ENCODE results near the gene UQCC2. TPM values are rescaled to one million over a fixed set of nuclear protein-coding genes. Genes with fewer than 3 reads are reported as not detected.

UQCC2 gene
- 77.7 and 79.6 TPM in 2 replicates for total RNA-seq

DNA sequence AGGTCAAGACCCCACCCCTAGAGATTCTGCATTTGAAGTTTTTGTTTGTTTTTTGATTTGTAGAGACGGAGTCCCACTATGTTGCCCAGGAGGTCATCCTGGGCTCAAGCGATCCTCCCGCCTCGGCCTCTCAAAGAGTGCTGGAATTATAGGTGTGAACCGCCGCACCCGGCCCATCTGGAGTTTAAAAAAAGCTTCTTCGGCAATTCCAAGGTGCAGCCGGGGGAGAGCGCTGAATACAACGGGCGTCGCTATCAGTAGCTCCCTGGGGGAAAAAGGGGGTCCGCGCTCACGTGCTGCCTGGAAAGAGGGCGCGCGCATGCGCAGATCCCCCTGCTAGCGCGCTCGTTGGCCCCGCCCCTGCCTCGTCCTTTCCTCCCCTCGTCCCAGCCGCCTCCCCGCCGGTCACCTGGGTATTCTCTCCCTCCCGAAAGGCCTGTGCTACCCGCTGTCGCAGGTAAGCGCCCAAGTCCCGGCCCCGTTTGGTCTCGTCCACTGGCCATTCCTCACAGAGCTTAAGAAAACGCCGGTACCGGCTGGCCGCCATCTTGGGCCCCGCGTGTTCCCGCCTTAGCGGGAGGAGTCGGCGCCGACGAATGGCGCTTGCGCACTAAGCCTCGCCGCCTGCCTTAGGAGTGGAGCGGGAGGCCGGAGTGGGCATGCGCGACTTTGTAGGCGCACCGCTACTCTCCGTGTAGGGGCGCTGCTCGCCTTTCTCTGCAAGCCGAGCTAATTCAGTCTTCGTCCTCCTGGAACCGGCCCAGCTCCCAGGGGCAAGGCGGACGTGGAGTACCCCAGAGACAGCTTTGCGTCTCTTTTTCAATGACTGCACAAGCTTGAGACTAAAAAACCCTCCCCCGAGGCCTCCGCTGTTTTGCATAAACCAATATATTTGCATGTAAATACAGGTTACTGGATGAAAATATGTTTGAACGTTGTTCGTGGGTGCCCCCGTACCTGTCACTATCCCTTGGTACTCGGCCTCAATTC is at the start of gene UQCC2:
Gene UQCC2 (minus strand): TSS at position 561 of the 990 bp plus-strand sequence. CDS start 14 bp downstream, at position 547.
- intact Hi-C loops (cut with micrococcal nuclease): loop anchor here (1.0 to 5.0 kb wide), 11 partner anchors 11 to 440 kb away; partner anchors contain the start of genes CUTA, ITPR3, KIFC1 and LEMD2

DNA sequence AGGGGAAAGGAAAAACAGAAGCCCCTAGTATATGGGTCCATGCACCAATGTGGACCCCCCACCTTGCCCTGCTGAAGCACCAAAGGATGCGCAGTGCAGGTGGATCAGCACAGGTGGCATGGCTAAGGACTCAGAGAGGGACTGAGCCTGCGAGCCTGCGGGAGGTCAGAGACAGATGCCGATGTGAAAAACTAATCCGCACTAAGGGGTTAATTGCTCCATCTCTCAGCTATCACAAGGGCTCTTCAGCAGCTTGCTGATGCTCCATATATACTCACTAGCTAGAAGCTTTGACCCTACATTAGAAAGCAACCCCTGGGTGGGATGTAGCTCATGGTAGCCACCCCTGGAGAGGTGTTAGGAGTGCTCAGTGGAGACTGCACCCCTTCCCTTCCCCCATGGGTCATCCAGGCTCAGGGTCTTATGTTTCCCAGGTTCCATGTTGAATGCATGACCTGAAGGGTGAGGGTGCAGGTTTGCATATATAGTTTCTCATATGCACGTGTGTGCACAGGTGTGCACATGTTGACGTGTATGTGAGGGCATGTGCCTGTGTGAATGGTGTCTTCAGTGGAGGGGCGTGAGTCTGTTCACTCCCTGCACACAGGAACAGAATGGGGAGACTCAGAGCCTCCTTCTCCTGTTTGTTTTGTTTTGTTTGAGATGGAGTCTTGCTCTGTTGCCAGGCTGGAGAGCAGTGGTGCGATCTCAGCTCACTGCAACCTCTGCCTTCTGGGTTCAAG is 48.6 kb upstream of the UQCC2 start:
- intact Hi-C loops (cut with micrococcal nuclease): no loop called here

DNA sequence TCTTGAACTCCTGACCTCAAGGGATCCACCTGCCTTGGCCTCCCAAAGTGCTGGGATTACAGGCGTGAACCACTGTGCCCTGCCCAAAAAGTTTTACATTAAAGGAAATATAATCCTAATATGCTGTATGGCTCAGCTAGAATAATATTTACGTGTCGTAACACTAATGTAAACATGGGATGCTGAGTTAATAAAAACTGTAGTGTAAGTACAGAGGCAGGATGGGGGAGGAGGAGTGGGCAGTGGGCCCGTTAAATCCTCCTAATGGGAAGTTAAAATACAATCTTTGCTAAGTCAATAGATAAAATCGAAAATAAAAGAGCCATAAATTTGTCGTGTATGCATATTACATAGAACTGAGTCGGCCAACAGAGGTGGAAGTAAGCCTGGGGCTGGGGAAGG is 47.3 kb upstream of the UQCC2 start:
- intact Hi-C loops (cut with micrococcal nuclease): no loop called here

DNA sequence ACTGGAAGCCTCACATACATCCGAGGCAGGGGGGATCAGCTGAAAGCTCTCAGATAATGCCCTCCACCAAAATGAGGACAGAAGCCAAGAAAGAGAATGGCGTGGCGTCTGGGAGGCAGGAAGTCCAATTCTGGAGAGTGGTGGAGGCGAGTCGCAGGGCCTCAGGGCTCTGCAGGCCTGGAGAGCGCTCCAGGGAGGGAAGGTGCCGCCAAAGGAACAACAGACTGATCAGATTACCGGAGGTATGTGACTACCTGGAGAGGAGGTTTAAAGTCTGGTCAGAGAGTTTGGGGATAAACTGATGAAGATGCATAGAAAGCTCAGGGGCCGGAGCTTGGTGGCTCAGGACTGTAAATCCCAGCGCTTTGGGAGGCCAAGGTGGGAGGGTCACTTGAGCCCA is 46.4 kb upstream of the UQCC2 start:
- intact Hi-C loops (cut with micrococcal nuclease): no loop called here

DNA sequence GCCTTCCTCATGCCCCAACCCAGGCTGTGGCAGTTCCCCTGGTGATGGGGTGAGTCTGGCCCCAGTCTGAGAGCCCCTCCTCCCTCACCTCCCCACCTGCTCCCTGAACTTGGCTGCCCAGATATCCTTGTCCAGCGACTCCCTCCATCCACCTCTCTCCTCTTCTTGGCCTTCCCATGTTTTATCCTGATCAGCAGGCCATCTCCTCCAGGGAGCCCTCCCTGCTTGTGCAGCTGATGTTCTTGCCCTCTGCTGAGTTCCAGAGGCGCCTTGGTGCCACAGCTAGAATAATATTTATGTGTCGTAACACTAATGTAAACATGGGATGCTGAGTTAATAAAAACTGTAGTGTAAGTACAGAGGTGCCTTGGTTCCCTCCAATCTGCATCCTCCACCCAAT is 45.6 kb upstream of the UQCC2 start:
- intact Hi-C loops (cut with micrococcal nuclease): no loop called here

DNA sequence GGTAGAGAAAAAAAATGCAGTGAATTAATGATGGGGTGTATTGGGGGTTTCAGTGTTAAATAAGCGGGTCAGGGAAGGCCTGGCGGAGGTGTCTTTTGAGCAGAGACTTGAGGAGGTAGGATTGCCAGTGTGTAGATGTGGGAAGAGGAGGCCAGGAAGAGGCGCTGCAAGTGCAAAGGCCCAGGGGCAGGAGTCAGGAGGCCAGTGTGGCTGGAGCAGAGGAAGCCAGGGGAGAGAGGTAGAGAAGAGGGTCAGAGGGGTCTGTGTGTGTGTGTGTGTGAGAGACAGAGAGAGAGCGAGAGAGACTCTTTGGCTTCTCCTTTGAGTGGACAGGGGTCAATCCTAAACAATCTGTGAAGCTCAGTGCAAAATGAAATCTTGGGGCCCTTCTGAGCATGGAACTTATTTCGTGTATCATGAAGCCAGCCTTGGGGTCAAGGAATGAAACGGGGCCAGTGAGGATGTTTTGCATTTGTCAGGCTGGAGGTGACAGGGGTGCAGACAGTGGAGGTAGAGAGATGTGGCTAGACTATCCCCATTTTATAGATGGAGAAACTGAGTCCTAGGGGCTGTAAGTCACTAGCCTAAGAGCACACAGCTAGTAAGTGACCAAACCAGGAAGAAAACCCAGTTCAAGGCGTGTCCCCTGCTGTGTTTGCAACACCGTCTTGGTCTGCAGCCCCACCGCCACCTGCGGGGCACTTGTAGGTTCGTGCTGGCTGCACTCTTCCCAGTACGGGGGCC is 44.9 kb upstream of the UQCC2 start:
- intact Hi-C loops (cut with micrococcal nuclease): no loop called here

DNA sequence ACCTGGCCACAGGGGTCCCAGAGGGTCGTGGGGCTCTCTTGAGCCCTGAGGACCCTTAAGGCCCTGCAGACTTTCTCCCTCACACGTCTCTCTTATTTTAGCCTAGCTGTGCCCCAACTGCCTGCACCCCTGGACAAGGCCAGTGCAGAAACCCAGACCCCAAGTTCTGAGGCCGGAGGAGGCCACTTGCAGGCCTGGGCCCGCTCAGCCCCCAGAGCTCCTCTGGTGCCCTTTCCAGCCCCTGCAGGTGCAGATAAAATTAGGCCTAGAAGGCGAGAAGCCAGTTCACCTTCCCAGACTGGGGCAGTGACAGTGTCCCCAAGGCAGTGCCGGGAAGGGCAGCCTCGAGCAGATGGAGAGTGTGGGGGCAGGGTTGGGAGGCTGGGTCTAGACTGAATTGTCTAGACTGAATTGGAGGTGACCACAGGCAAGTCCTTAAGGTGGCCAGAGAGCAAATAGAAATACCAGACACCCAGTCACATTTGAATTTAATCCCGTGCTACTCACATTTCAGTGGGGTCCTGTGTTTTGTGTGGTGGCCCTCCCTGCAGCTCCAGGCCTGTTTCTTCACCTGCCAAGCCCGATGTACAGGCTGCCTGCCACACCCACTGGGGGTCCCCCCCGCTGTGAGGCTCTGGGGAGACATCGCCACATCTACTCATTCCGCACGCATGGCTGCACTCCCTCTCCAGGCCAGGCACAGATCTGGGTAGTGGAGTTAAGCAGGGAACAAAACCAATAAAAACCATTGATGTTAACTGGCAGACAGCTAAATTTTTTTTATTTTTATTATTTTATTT is 43.8 kb upstream of the UQCC2 start:
- intact Hi-C loops (cut with micrococcal nuclease): no loop called here

DNA sequence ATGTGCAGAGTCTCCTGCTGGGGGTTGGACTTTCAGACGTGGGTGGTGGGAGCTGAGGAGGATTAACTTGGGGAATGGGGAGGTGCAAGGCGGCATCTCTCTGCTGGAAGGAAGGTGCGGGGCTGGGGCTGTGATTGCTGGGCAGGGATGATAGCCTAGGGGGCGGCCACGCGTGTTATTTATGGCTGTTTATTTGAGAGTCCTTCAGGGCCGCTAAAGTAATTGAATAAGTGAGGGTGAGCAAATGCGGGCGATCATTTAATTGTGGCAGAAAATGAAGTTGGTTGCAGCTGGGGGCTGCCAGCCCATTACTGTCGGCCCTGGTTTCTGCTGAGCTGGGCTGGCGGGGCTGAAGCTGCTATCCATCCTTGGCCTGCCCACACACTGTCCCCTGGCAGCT is 42.7 kb upstream of the UQCC2 start:
- intact Hi-C loops (cut with micrococcal nuclease): no loop called here

DNA sequence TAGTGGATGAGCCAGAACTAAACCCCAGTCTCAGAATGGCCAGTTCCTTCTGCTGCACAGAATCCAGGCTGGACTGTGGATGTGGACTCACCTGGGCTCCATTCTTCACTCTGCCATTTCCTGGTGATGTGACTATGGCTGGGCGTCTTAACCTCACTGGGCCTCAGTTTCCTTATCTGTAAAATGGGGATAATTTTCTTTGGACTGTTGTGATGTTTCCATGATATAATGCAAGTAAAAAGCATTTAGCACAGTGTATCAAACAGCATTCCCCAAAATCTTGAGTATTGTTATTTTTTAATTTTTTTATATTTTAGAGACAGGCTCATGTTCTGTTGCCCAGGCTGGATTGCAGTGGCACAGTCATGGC is 41.1 kb upstream of the UQCC2 start:
- intact Hi-C loops (cut with micrococcal nuclease): no loop called here

DNA sequence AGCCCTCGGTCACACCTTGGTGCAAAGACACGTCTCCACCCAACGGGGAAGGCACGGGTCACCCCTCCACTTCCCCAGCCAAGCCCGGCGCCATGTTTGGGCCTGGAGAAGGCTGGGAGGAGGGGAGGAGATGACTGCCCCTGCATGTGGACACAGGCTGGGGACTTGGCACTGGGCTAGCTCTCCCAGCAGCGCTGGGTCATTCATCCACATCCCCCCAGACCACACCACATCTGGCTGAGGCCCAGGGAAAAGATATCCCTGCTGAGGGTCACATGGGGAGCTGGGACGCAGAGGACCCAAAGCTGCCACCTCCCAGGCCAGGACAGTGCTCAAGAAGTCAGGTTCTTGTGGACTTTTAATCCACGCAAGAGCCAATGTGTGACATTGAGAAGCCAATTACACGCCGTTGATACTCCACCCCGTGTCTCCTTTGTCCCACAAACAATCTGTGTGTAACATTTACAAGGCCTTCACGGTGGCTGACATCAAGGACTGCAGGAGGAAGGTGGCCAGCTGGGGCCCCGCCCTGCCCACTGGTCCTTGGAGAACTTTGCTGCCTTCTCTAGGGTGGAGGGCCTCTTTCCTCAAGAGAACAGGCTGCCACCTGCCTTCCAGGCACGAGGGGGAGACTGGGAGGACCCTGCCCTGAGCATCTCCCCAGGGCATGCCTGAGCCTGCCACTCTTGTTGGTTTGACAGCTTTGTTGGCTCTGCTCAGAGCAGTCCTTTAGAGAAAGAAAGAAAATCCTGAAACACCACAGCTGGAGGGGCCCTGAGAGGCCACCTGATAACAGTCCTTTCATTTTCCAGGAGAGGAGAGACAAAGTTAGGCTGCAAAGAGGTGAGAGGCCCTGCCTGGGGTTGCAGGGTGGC is 40.5 kb upstream of the UQCC2 start:
- intact Hi-C loops (cut with micrococcal nuclease): no loop called here

DNA sequence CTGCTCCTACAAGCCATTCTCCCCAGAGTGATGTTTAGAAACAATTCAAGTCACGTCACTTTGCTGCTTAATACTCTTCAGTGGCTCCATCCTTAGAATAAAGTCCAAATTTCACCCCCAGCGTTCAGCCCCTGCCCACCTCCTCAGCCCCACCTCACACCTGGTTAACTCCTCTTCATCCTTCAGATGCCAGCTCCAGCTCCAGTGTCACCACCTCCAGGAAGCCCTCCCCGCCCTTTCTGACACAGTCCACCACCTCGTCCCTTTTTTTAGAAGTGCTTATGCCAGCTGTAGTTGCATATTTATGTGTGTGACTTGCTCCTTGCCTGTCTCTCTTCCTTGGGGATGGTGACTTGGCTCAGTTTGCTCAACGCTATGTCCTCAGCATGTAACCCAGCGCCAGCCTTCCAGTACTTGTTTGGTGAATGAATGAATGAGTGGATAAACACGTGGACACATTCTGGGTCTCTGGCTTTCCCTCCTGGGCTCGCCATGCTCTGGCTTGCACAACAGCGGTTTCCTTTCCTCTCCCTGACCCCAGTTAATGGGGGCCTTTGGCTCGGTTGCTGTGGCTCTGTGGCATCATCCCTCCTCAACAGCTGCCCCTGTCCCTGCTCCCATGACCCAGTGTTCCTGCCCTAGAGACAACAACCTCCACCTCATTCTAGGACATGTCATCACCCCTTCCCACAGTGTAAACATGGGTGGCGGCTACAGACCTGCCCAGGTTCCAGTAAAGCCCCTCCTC is 38.9 kb upstream of the UQCC2 start:
- intact Hi-C loops (cut with micrococcal nuclease): no loop called here

DNA sequence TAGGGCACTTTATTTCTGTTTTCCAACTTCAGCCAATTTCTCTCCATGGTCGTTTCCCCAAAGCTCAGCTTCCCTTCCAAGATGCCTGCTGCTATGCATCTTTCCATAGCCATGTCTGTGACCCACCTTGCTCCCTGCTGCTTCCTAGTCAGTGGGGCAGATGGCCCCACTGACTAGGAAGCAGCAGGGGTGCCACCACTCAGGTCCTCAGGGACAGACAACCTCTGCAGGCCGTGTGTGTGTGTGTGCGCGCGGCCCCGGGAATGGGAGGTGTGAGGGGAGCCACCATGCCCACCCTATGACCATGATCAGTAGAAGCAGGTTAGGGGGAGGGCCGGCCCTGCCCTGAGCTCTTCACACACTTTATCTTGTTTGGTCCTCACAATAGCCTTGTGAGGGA is 37.9 kb upstream of the UQCC2 start:
- intact Hi-C loops (cut with micrococcal nuclease): no loop called here

DNA sequence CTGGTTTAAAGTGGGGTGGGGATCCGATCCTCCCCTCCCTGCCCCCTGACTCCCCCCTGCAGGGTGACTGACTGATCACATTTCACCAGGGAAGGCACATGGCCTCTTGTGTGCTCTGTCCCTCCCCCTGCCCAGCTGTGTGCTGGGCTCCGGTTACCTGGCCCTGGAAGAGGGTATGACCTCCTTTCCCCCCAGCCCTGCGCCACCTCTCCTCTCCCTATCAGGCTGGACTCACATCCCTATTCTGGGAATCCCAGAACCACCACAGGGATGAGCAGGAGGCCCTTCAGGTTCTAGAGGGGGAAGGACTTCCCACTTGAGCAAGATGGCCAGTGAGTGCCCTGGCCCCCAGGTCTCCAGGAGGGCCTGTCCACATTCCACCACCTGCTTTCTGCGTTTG is 37.3 kb upstream of the UQCC2 start:
- intact Hi-C loops (cut with micrococcal nuclease): no loop called here

DNA sequence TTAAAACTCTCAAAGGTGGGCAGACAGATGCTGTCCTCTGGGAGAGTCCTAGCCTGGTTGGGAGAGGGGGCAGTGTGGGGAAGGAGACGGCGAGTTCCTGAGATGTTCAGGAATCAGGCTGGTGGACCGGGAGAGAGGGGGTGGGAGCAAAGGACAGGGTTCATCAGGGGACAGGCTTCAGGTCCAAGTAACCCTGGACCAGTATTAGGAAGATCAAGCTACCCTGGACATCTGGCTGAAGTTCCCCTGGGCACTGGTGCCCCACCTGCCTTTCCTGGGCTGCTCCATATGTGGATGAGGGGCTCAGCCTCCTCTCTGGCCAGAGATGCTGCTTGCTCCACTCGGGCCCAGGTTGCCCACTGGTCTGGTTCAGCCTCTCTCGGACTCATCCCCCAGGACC is 36.3 kb upstream of the UQCC2 start:
- intact Hi-C loops (cut with micrococcal nuclease): no loop called here

DNA sequence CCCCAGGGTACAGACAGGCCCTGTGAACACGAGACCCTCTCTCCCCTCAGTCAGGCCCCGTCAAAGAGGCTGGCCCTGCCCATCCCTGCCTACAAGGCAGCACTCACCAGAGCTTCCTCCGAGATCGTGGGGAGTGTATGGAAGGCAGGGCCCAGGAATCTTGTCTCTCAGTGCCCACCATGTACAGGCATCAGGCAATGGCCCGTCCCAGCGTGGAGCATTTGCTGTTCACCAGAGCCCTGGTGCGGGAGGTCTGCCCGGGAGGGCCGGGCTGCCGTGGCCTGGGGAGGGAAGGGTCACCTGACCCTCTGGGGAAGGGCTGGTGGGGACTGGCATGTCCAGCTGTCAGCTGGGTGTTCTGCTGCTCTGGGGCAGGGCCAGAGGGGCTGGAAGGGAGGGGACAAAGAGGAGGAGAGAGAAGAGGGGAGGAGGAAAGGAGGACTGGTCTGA is 35.2 kb upstream of the UQCC2 start, which contains the start of gene IP6K3:
Gene IP6K3 (minus strand): TSS at position 255 of the 450 bp plus-strand sequence. CDS start 11,429 bp downstream, outside the sequence.
- intact Hi-C loops (cut with micrococcal nuclease): no loop called here

DNA sequence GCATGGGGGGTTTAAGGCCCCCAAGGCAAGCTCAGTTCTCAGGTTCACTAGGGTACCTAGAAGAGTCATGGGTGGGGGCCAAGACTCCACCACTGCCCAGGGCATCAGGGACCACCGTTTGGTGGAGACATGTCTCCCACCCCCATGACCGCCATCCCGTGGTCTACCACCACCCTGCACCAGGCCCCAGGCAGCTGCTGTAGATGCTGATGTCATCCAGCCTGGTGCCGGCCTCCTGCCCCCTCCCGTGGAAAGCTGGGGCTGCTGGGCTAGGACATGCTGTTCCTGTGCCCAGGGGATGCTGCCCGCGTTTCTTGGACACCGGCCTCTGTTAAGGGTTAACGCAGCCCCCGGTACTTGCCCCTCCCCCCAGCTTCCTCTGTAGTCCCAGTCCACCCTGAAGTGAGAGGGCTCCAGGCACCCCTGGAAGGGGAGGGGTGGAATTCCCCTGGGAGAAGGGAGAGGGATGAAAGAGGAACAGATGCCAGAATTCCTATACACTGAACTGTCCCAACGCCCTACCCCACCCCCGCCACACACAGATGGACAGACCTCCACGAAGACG is 34.6 kb upstream of the UQCC2 start:
- intact Hi-C loops (cut with micrococcal nuclease): no loop called here

DNA sequence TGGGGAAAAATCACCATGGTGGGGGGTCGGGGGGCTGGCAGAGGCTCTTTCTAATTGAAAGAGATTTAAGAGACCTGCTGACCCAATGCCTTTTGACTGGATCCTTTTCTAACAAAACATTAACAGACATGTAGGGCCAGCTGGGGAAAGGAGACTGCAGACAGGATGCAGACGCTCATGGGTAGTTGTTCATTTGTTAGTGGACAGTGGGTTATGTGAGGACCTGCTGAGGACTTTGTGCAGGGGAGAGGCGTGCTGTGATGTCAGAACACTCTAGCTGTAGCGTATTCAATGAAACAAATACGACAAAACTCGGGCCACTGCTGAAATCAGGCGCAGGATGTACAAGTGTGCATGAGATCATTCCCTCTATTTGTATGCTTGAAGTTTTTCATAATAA is 34.0 kb upstream of the UQCC2 start:
- intact Hi-C loops (cut with micrococcal nuclease): no loop called here

DNA sequence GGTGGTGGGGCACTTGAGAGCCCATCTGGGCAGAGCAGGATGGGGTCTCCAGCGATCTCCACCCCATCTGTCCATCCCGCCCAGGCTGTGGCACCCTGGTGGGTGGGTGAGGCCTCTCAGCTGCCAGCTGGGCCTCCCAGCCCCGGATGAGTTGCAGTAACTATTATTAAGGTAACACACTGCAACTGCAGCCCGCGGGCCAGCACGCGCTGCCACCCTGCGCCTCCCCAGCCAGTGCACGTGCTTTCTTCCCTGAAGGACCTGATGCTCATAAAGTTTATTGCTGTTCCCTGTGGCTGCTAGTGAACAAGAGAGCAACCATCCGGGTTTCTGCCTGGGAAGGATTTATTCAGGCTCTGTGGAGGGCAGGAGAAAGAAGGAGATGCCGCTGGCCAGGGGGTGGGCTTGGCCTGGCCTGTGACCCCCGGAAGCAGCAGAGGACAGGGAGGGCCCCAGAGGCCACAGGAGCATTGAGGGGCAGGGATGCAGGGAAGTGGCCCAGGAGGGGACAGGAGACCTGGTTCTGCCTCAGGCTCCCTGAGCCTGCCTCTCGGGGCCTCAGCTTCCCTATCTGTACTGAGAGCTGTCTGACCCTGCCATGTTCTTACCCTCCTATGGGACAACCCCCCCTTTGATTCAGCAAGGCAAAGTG is 33.5 kb upstream of the UQCC2 start:
- intact Hi-C loops (cut with micrococcal nuclease): loop anchor here (1.0 kb wide), 4 partner anchors 17 to 409 kb away; partner anchors contain the start of gene UQCC2
